C4-2B (cell line): ENCODE results near the gene DNAAF8.

ENCODE experiments used
- ZFX ChIP-seq: fragments of 450-650 bp; IDR thresholded peaks from 2 replicates; pipeline ENCODE4 v1.6.1; 2017
- TF ChIP-seq, protein P1 (sequence below): fragments of 450-650 bp; conservative IDR thresholded peaks from 2 replicates; pipeline ENCODE4 v1.5.1; 2017; ENCODE audit warnings: mild to moderate bottlenecking

DNA sequence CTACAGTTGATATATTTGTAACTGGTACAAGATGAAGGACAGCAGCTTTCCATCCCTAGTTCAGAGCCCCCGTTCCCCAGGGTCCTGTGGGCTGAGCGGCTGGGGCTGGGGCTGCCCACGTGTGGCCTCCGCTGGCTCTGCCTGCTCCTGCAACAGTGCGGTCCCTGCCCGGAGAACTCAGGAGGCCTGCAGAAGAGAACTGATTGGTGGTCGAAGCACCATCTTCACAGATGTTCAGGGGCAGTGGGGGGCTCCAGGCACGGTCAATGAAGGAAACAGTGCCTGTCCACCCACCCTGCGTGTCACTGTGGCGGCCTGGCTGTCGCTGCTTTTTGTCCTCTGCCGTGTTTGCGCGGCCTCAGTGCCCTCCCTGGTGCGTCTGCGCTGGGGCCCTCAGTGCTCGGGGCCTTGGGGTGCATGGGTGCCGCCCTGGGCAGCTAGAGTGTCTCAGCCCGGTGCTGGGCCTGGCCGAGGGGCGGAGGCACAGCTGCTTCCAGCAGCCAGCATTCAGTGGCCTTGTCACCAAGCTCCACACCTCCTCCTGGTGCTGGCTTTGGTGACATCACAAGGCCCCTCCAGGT is 45.2 kb upstream of the DNAAF8 start:
- TF ChIP-seq, protein P1, sequence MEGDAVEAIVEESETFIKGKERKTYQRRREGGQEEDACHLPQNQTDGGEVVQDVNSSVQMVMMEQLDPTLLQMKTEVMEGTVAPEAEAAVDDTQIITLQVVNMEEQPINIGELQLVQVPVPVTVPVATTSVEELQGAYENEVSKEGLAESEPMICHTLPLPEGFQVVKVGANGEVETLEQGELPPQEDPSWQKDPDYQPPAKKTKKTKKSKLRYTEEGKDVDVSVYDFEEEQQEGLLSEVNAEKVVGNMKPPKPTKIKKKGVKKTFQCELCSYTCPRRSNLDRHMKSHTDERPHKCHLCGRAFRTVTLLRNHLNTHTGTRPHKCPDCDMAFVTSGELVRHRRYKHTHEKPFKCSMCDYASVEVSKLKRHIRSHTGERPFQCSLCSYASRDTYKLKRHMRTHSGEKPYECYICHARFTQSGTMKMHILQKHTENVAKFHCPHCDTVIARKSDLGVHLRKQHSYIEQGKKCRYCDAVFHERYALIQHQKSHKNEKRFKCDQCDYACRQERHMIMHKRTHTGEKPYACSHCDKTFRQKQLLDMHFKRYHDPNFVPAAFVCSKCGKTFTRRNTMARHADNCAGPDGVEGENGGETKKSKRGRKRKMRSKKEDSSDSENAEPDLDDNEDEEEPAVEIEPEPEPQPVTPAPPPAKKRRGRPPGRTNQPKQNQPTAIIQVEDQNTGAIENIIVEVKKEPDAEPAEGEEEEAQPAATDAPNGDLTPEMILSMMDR = no peak
- no peak for TF ChIP-seq ZFX
